Thyroid gland (tissue), 4 donors: ENCODE data around the gene TRAF5. TPM values are rescaled to one million over a fixed set of nuclear protein-coding genes. Genes with fewer than 3 reads are reported as not detected.
"Not testable (repeated sequence)": the region's sequence is repeated elsewhere in the genome, so short reads cannot be mapped to it uniquely, and the experiment has no call there.

Experiments used
- DNase-seq, 2 donors: peaks; one replicate each; pipeline ENCODE4 v3.0.0-alpha.2; 2019
- H3K27ac ChIP-seq, 3 donors: fragments of 200-600 bp; sonication (generic); 1 replicate in 2 of 3; 2 replicates in 1 of 3; pipeline ENCODE4 v1.5.1; 2016 to 2019; ENCODE audit warnings: mild to moderate bottlenecking in 1 of 3, moderate library complexity in 1 of 3
- H3K27me3 ChIP-seq: fragments of 200-600 bp; sonication (generic); one replicate; pipeline ENCODE4 v1.5.1; 2019
- H3K36me3 ChIP-seq, 2 donors: fragments of 200-600 bp; sonication (generic); one replicate each; pipeline ENCODE4 v1.5.1; 2016 to 2019
- H3K4me1 ChIP-seq, 2 donors: fragments of 200-600 bp; sonication (generic); one replicate each; pipeline ENCODE4 v1.5.1; 2017 to 2019
- H3K4me3 ChIP-seq, 3 donors: fragments of 200-600 bp; sonication (generic); replicated peaks in 1 of 3; 1 replicate in 2 of 3; 2 replicates in 1 of 3; pipeline ENCODE4 v1.5.1; 2016; ENCODE audit warnings: mild to moderate bottlenecking in 1 of 3
- H3K9me3 ChIP-seq: fragments of 200-600 bp; sonication (generic); one replicate; pipeline ENCODE4 v1.5.1; 2017
- CTCF ChIP-seq, 6 experiments: fragments of 200-600 bp in 3 of 6; fragments of 450-650 bp in 3 of 6; sonication (generic) in 3 of 6; IDR thresholded peaks; one replicate each; pipeline ENCODE4 v1.5.1; 2016 to 2019; ENCODE audit warnings: antibody characterized with exemption in 6 of 6, mild to moderate bottlenecking in 2 of 6, inconsistent platforms in 1 of 6, moderate library complexity in 1 of 6
- POLR2A ChIP-seq, 2 donors: fragments of 450-650 bp; IDR thresholded peaks; one replicate each; pipeline ENCODE4 v1.6.1; 2017; ENCODE audit warnings: antibody characterized with exemption in 2 of 2, mild to moderate bottlenecking in 2 of 2, moderate library complexity in 1 of 2
- WGBS, 2 donors: methylation state at CpG; one replicate each; pipeline ENCODE4 v1.1.5; 2017; 5-methylcytosine and 5-hydroxymethylcytosine counted together
- intact Hi-C: fragments of 100-400 bp; cut with DNase I; formaldehyde crosslinking; loops from one replicate; pipeline ENCODE4 v1.15.1; 2023
- total RNA-seq, 4 donors: library from RNA; depleted of rRNA; stranded (reverse); fragments of >200 nt; gene quantifications; one replicate each; pipeline ENCODE4 v1.2.3, GENCODE V29; 2016

TRAF5 gene
- total RNA-seq, 4 donors from 2014 or later, result 3.1 to 5.9 (median 4.0) TPM

DNA sequence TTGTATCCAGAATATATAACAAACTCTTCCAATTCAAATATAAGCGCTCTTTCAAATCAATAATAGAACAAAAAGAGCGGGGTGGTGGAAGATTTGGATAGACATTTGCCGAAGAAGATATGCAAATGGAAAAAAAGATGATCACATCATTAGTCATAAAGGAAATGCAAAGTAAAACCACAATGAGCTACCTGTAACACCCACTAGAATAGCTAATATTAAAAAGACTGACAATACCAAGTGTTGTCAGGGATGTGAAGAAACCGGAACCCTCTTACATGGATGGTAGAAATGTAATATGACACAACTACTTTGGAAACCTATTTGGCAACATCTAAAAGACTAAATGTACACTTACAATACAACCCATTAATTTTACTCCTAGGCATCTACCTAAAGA lies 5.7 kb upstream of the TRAF5 start:
- no peak overlapping the region for H3K27ac ChIP-seq
- 87 to 93% methylated on average over 4 of the region's 4 CpGs for WGBS, 2 donors
- no peaks in the 10 kb centered on the region for H3K27me3 ChIP-seq
- TF ChIP-seq POLR2A (IDR thresholded peaks at IDR 0.05), result no peak
- TF ChIP-seq CTCF (IDR thresholded peaks at IDR 0.05), result no peak
- intact Hi-C loops, result loop anchor here (5.0 to 10.0 kb wide), 2 partner anchors 194 to 336 kb away; no protein-coding TSS in a partner anchor
- peaks cover 0 to 6% of the 10 kb centered on the region in 2 donors for H3K36me3 ChIP-seq
- no peak overlapping the region for H3K4me3 ChIP-seq
- no peaks in the 10 kb centered on the region for H3K4me1 ChIP-seq
- no peaks in the 10 kb centered on the region for H3K9me3 ChIP-seq
- DNase-seq, result no peak

DNA sequence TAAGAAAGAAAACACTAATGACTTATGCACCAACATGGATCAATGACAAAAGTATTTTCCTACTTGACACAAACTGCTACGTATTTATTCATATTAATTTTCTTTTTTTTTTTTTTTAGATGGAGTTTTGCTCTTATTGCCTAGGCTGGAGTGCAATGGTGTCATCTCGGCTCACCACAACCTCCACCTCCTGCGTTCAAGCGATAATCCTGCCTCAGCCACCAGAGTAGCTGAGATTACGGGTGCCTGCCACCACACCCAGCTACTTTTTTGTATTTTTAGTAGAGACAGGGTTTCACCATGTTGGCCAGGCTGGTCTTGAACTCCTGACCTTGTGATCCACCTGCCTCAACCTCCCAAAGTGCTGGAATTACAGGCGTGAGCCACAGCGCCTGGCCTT lies 5.0 kb upstream of the TRAF5 start:
- not testable (repeated sequence) for DNase-seq, H3K27ac ChIP-seq, H3K4me3 ChIP-seq, H3K4me1 ChIP-seq, H3K36me3 ChIP-seq, H3K27me3 ChIP-seq, H3K9me3 ChIP-seq
- WGBS, 2 donors, result 92 to 93% methylated on average over 7 of the region's 7 CpGs
- intact Hi-C loops, result loop anchor here (5.0 to 10.0 kb wide), 2 partner anchors 193 to 336 kb away; no protein-coding TSS in a partner anchor

- Histone ChIP-seq H3K27ac (no peak overlapping the region), H3K4me1 (no peaks in the 10 kb centered on the region), H3K4me3 (no peak overlapping the region), H3K36me3 (no peaks in the 10 kb centered on the region), H3K9me3 (no peaks in the 10 kb centered on the region), H3K27me3 (no peaks in the 10 kb centered on the region)
- peak; percentile 46 to 51 for DNase-seq
- WGBS, 2 donors, result 24 to 28% methylated on average over 9 of the region's 9 CpGs
- intact Hi-C loops, result loop anchor here (5.0 to 10.0 kb wide), 2 partner anchors 191 to 334 kb away; no protein-coding TSS in a partner anchor
- TF ChIP-seq POLR2A (IDR thresholded peaks at IDR 0.05) (no peak), CTCF (IDR thresholded peaks at IDR 0.05) (peak; percentile 31 to 79 (median 64))
These were observed 3.2 kb upstream of the TRAF5 start for GRCh38 chr1:211323156-211324063.

GRCh38 chr1:211324992-211325775 lies 1.4 kb upstream of the TRAF5 start:
- Histone ChIP-seq H3K27me3 (no peaks in the 10 kb centered on the region), H3K4me1 (no peaks in the 10 kb centered on the region), H3K36me3 (no peaks in the 10 kb centered on the region), H3K4me3 (no peak overlapping the region), H3K27ac (no peak overlapping the region), H3K9me3 (no peaks in the 10 kb centered on the region)
- no peak for DNase-seq
- no peak for TF ChIP-seq CTCF (IDR thresholded peaks at IDR 0.05)
- no peak for TF ChIP-seq POLR2A (IDR thresholded peaks at IDR 0.05)
- intact Hi-C loops, result loop anchor here (5.0 to 10.0 kb wide), 2 partner anchors 190 to 332 kb away; no protein-coding TSS in a partner anchor
- 87 to 89% methylated on average over 12 of the region's 12 CpGs for WGBS, 2 donors

DNA sequence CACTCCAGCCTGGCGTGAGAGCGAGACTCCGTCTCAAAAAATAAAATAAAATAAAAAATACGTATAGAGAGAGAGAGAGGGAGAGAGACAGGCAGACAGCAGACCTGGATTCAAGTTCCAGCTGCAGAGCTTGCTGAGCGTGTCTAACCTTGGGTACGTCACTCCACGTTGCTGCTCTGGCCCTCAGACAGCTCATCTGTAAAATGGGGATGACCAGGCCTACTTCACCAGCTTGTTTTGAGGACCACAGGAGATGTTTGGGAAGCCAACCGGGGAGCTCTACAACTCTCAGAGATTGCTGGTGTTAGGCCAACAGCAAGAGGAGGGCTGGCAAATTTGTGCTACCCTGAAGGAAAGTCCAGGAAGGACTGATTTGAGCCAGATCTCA lies 499 bp upstream of the TRAF5 start:
- no peak overlapping the region for H3K27ac ChIP-seq
- peak overlapping the region in 1 of 3 donors; percentile 65 for H3K4me3 ChIP-seq
- no peaks in the 10 kb centered on the region for H3K9me3 ChIP-seq
- H3K4me1 ChIP-seq, result no peaks in the 10 kb centered on the region
- no peaks in the 10 kb centered on the region for H3K36me3 ChIP-seq
- TF ChIP-seq POLR2A (IDR thresholded peaks at IDR 0.05), result no peak
- TF ChIP-seq CTCF (IDR thresholded peaks at IDR 0.05), result no peak
- 87% methylated on average over 8 of the region's 8 CpGs for WGBS, 2 donors
- no peaks in the 10 kb centered on the region for H3K27me3 ChIP-seq
- intact Hi-C loops, result loop anchor here (10.0 kb wide), 1 partner anchor 189 kb away; no protein-coding TSS in a partner anchor
- no peak for DNase-seq
